Vagina (tissue), 2 donors: Measurements from ENCODE around the gene CS. TPM values are rescaled to one million over a fixed set of nuclear protein-coding genes. Genes with fewer than 3 reads are reported as not detected.

ENCODE experiments used
- DNase-seq, 2 donors: peaks; one replicate each; pipeline ENCODE4 v3.0.0-alpha.2; 2017; ENCODE audit errors: extremely low spot score in 2 of 2
- H3K27ac ChIP-seq: fragments of 200-600 bp; sonication (generic); one replicate; pipeline ENCODE4 v1.5.1; 2019
- H3K27me3 ChIP-seq: fragments of 200-600 bp; sonication (generic); one replicate; pipeline ENCODE4 v1.5.1; 2019
- H3K36me3 ChIP-seq, 2 donors: fragments of 200-600 bp; sonication (generic); one replicate each; pipeline ENCODE4 v1.5.1; 2017 to 2019
- H3K4me1 ChIP-seq: fragments of 200-600 bp; sonication (generic); one replicate; pipeline ENCODE4 v1.5.1; 2019
- H3K4me3 ChIP-seq, 2 donors: fragments of 200-600 bp; sonication (generic); 1 replicate in 1 of 2; 2 replicates in 1 of 2; pipeline ENCODE4 v1.5.1; 2016 to 2019
- H3K9me3 ChIP-seq: fragments of 200-600 bp; sonication (generic); one replicate; pipeline ENCODE4 v1.5.1; 2019
- POLR2A ChIP-seq, 2 donors: fragments of 450-650 bp; IDR thresholded peaks; one replicate each; pipeline ENCODE4 v1.6.1; 2017; ENCODE audit warnings: antibody characterized with exemption in 2 of 2, mild to moderate bottlenecking in 2 of 2, moderate library complexity in 2 of 2
- POLR2AphosphoS5 ChIP-seq, 2 donors: sonication (generic); formaldehyde crosslinking; IDR thresholded peaks; one replicate each; pipeline ENCODE4 v1.9.0; 2017; ENCODE audit warnings: antibody characterized with exemption in 2 of 2, mild to moderate bottlenecking in 2 of 2, low read depth in 1 of 2; ENCODE audit not compliant: insufficient read depth in 1 of 2
- intact Hi-C: fragments of 100-400 bp; cut with DNase I; formaldehyde crosslinking; loops from one replicate; pipeline ENCODE4 v1.15.1; 2023
- total RNA-seq: library from RNA; depleted of rRNA; stranded (reverse); fragments of >200 nt; gene quantifications from one replicate; pipeline ENCODE4 v1.2.3, GENCODE V29; 2016
- TF ChIP-seq, protein P1 (sequence below), 3 experiments: fragments of 450-650 bp in 2 of 3; fragments of 200-600 bp in 1 of 3; sonication (generic) in 1 of 3; IDR thresholded peaks; one replicate each; pipeline ENCODE4 v1.5.1; 2017 to 2019; ENCODE audit warnings: antibody characterized with exemption in 3 of 3, mild to moderate bottlenecking in 2 of 3, moderate library complexity in 2 of 3

CS gene
- total RNA-seq, 1 donor from 2014 or later: 140 TPM

DNA sequence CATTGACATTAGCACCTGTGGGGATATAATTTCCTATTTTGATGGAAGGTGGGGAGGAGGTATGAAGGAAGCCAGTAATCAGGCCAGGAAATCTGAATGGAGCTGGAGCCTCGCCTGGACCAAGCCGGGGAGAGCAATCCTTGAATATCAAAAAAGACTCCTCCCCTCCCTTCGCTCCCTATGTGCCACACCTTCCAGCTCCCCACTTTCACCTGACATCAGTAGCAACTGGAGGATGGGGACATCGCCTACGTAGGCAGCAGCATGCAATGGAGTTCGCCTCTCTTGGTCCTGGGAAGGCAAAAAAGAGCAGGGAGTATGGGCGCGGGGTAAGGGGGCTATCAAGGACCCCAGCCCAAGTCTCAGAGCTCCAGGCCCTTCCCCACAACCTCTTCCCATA lies 43.1 kb downstream of the CS start:
- peaks cover 12 to 43% of the 10 kb centered on the region in 2 donors for H3K36me3 ChIP-seq
- no peaks in the 10 kb centered on the region for H3K27me3 ChIP-seq
- H3K9me3 ChIP-seq: no peaks in the 10 kb centered on the region
- intact Hi-C loops: no loop called here
- DNase-seq: no peak
- H3K4me3 ChIP-seq: peak overlapping the region; percentile 93 to 99
- peaks cover 25% of the 10 kb centered on the region for H3K4me1 ChIP-seq
- peak overlapping the region; percentile 84 for H3K27ac ChIP-seq
- TF ChIP-seq, protein P1, sequence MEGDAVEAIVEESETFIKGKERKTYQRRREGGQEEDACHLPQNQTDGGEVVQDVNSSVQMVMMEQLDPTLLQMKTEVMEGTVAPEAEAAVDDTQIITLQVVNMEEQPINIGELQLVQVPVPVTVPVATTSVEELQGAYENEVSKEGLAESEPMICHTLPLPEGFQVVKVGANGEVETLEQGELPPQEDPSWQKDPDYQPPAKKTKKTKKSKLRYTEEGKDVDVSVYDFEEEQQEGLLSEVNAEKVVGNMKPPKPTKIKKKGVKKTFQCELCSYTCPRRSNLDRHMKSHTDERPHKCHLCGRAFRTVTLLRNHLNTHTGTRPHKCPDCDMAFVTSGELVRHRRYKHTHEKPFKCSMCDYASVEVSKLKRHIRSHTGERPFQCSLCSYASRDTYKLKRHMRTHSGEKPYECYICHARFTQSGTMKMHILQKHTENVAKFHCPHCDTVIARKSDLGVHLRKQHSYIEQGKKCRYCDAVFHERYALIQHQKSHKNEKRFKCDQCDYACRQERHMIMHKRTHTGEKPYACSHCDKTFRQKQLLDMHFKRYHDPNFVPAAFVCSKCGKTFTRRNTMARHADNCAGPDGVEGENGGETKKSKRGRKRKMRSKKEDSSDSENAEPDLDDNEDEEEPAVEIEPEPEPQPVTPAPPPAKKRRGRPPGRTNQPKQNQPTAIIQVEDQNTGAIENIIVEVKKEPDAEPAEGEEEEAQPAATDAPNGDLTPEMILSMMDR (IDR thresholded peaks at IDR 0.05): no peak

DNA sequence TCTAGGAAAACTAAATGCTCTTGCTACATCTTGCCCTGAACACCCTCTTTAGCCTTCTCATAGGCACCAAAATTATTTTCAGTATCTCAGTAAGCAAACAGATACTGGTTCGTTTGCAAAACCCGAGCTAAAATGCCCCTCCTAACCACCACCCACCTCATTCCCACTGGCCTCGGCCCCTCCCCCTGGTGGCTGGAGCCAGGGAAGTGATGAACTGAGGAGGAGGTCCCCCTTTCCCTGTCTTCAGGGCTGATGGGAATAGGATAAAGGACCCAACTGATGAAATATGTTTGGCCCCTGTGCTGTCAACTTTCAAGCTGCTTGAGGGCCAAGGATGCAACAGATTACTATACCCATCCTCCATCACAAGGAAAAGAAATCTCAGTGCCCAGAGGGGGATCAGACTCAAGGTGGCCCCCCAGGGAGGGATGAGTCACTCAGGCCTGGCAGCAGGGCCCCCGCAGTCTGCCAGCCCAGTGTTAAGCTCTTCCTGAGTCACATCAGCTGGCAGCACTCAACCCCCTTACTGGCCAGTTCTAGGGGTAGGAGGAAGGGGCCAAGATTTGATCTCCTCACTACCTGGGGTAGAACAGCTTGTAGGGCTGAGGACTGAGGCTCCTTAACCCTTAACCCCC lies 43.7 kb downstream of the CS start:
- Histone ChIP-seq H3K27ac (peak overlapping the region; percentile 84), H3K36me3 (peaks cover 12 to 50% of the 10 kb centered on the region in 2 donors)
- intact Hi-C loops: no loop called here

DNA sequence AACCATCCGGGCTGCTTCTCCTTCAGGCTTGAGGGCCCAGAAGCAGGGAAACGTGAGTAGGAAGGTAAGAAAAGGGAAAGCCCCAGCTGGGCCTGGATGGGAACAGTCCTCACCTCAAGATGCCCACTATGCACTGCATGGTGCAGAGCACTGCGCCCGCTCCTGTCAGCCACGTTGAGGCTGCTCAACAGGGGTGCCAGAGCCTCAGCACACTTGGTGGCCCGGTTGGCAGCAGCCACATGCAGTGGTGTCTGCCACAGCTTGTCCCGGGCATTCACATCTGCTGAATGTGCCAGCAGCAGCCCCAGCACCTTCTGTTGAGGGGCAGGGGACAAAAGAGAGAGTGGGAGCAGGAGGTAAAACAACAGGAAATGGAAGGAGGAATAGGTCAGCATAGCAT lies 44.5 kb downstream of the CS start:
- intact Hi-C loops: no loop called here
- H3K27ac ChIP-seq: no peak overlapping the region
- TF ChIP-seq POLR2AphosphoS5 (IDR thresholded peaks at IDR 0.05; ENCODE audit: insufficient read depth in 1 of 2, low read depth in 1 of 2) (no peak), POLR2A (IDR thresholded peaks at IDR 0.05) (no peak)
- TF ChIP-seq, protein P1 (IDR thresholded peaks at IDR 0.05): no peak
- H3K4me1 ChIP-seq: peaks cover 25% of the 10 kb centered on the region
- DNase-seq: no peak
- peaks cover 12 to 55% of the 10 kb centered on the region in 2 donors for H3K36me3 ChIP-seq
- H3K27me3 ChIP-seq: no peaks in the 10 kb centered on the region
- H3K9me3 ChIP-seq: no peaks in the 10 kb centered on the region
- no peak overlapping the region for H3K4me3 ChIP-seq

More for the DNA sequence above, 43.7 kb downstream of the CS start:
- no peaks in the 10 kb centered on the region for H3K9me3 ChIP-seq
- H3K4me3 ChIP-seq: peak overlapping the region in 1 of 2 donors; percentile 93
- TF ChIP-seq POLR2A (IDR thresholded peaks at IDR 0.05): no peak
- TF ChIP-seq, protein P1 (IDR thresholded peaks at IDR 0.05): no peak
- no peak for TF ChIP-seq POLR2AphosphoS5 (IDR thresholded peaks at IDR 0.05; ENCODE audit: insufficient read depth in 1 of 2, low read depth in 1 of 2)
- H3K27me3 ChIP-seq: no peaks in the 10 kb centered on the region
- H3K4me1 ChIP-seq: peaks cover 25% of the 10 kb centered on the region
- no peak for DNase-seq

- H3K4me1 ChIP-seq: peaks cover 17% of the 10 kb centered on the region
- intact Hi-C loops: no loop called here
- H3K4me3 ChIP-seq: no peak overlapping the region
- DNase-seq: no peak
- H3K36me3 ChIP-seq: peaks cover 12 to 80% of the 10 kb centered on the region in 2 donors
- TF ChIP-seq POLR2AphosphoS5 (IDR thresholded peaks at IDR 0.05; ENCODE audit: insufficient read depth in 1 of 2, low read depth in 1 of 2) (no peak), POLR2A (IDR thresholded peaks at IDR 0.05) (no peak)
- TF ChIP-seq, protein P1 (IDR thresholded peaks at IDR 0.05): no peak
- H3K27ac ChIP-seq: no peak overlapping the region
- H3K9me3 ChIP-seq: no peaks in the 10 kb centered on the region
- no peaks in the 10 kb centered on the region for H3K27me3 ChIP-seq
These were observed 47.0 kb downstream of the CS start for GRCh38 chr12:56253091-56253490.

- no peak overlapping the region for H3K4me3 ChIP-seq
- peaks cover 12 to 85% of the 10 kb centered on the region in 2 donors for H3K36me3 ChIP-seq
- no peak for TF ChIP-seq POLR2A (IDR thresholded peaks at IDR 0.05)
- no peak for TF ChIP-seq POLR2AphosphoS5 (IDR thresholded peaks at IDR 0.05; ENCODE audit: insufficient read depth in 1 of 2, low read depth in 1 of 2)
- TF ChIP-seq, protein P1 (IDR thresholded peaks at IDR 0.05): no peak
- no peak for DNase-seq
- H3K27ac ChIP-seq: no peak overlapping the region
- H3K4me1 ChIP-seq: peaks cover 17% of the 10 kb centered on the region
- H3K27me3 ChIP-seq: no peaks in the 10 kb centered on the region
- H3K9me3 ChIP-seq: no peaks in the 10 kb centered on the region
- intact Hi-C loops: no loop called here
These were observed 47.5 kb downstream of the CS start for GRCh38 chr12:56252649-56253048.
